ENCODE measurements around the gene KRTAP4-11.

GRCh38 chr17:41160648-41161047 is 42.5 kb upstream of the KRTAP4-11 start, which contains the start of gene KRTAP4-4:
- no peak for TF ChIP-seq CTCF (IDR thresholded peaks at IDR 0.05; ENCODE audit: low read depth, low read length)
- TF ChIP-seq POLR2A (IDR thresholded peaks at IDR 0.05; ENCODE audit: extremely low read depth, insufficient read length), result no peak
